SK-N-MC (cell line): ENCODE measurements around the gene PRL.

ENCODE experiments used
- EZH2 ChIP-seq: fragments of 200-600 bp; sonication (generic); IDR thresholded peaks from one replicate; pipeline ENCODE4 v1.6.1; 2017; ENCODE audit warnings: antibody characterized with exemption
- POLR2AphosphoS5 ChIP-seq: IDR thresholded peaks from 2 replicates; pipeline ENCODE4 v1.6.1; 2012; ENCODE audit warnings: mild to moderate bottlenecking, low read depth, low read length, borderline replicate concordance

DNA sequence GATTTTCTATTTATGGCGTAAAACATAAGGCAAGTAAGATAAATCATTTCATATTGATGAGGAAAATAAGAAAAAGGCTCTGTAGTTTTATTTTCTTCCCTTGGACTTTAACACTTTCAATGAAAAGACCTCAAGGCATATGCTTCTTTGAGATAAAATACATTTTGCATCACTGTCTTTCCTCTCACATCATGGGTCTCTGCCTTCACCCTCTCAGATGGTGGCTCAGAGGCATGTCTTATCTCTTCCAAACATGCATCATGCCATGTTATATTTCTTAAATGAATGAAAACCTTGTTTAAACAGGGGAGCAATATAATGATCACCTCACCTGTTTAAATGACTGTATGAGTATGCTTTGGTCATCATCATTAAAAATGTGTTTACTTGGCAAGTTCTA is 59.3 kb downstream of the PRL start:
- TF ChIP-seq POLR2AphosphoS5: no peak
- no peak for TF ChIP-seq EZH2
